GM12873 (cell line): ENCODE measurements around the gene VWA2.

Source experiments
- CTCF ChIP-seq: IDR thresholded peaks from 2 replicates; pipeline ENCODE4 v1.5.1; 2012; ENCODE audit warnings: low read depth, mild to moderate bottlenecking, moderate library complexity, low read length, control low read depth; ENCODE audit not compliant: insufficient read depth; ENCODE audit errors: missing control alignments

VWA2 gene

GRCh38 chr10:114207349-114207748 is 31.7 kb upstream of the VWA2 start:
- no peak for TF ChIP-seq CTCF

GRCh38 chr10:114208351-114208750 is 30.7 kb upstream of the VWA2 start:
- TF ChIP-seq CTCF: no peak

- TF ChIP-seq CTCF: no peak
Observed at GRCh38 chr10:114212153-114212552, 26.9 kb upstream of the VWA2 start.

- TF ChIP-seq CTCF: no peak
Observed at GRCh38 chr10:114215033-114215432, 24.0 kb upstream of the VWA2 start.

GRCh38 chr10:114220281-114220680 is 18.8 kb upstream of the VWA2 start:
- TF ChIP-seq CTCF: no peak

GRCh38 chr10:114221235-114221634 is 17.8 kb upstream of the VWA2 start:
- TF ChIP-seq CTCF: no peak

GRCh38 chr10:114223066-114223465 is 16.0 kb upstream of the VWA2 start:
- TF ChIP-seq CTCF: no peak
